Stimulated activated CD4-positive, alpha-beta T cell treated with anti-CD3 and anti-CD28 coated beads, Interleukin-15, amount 100 ng/mL, for 48 hours (primary cell): Measurements from ENCODE around the gene CD79B.

Experiments used
- DNase-seq, 2 donors: peaks; one replicate each; pipeline ENCODE4 v3.0.0-alpha.2; 2020; ENCODE audit warnings: low read depth in 2 of 2

Gene CD79B

DNA sequence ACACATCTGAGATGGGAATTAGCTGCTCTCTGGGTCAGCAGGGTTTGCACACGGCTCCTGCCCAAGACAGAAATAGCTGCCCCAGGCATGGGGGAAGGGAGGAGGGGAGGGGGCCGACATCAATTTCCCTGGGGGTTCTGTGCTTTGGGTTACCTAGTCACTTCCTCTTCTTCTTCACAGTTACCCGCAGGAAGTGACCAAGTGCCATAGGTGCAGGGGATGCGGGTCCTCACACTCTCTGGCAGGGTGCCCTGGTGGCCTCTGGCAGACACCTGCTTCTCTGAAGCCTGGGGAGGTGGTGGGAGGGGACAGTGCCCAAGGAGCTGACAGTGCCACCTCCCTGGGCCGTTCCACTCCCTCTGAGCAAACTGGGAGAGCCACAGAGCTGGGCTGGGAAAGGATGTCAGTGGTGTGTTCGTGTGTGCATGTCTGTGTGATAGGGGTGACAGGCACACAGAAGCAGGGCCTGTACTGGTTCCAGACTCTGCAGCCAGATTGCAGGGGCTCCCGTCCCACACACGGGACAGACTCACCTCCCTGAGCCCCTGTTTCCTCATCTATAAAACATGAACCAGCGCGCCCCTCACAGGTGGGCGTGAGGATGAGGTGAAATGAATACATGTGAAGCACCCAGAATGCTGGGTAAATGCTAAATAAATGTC, 22.4 kb upstream of the CD79B start:
- DNase-seq = peak in 1 of 2 donors; percentile 22

DNA sequence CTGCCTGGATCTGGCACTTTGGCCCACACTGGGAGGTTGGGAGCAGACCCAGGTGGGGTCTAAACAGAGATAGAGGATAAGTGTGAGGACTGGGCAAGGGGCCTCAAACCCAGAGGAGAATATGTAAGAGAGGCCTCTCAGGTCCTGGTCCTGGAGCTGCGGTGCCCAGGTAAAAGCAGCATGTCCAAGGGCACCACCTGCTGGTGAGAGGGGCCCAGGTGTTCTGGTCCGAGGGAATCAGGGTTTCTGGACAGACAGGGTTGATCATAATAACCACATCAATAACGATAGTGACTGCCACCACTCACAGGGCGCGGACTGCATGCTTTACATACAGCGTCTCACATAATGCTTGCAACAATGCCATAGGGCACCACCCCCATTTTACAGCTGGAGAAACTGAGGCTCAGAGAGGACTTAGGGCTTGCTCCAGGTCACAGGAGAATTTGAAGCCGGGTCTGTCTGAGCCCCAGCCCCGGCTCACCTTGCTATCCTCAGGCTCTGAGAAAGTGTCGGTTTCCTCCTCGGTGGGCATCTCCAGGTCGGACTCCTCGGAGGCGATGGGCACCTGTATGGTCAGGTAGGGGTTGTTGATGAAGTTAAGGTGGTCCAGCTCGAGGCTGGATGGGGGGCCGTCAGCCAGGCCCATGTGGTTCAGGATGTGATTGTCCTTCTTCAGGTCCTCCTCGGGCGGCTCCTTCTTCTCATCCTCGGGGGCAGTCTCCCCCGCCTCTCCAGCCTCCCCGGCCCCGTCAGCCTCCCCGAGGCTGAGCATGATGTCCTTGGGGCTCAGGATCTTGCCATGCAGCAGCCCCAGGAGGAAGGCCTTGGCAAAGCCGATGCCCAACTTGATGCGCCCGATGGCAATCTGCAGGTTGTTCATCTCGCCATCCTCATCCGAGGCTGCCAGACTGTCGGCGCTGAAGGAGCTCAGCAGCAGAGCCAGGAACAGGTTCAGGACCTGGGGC, 19.1 kb upstream of the CD79B start:
- DNase-seq = no peak

DNA sequence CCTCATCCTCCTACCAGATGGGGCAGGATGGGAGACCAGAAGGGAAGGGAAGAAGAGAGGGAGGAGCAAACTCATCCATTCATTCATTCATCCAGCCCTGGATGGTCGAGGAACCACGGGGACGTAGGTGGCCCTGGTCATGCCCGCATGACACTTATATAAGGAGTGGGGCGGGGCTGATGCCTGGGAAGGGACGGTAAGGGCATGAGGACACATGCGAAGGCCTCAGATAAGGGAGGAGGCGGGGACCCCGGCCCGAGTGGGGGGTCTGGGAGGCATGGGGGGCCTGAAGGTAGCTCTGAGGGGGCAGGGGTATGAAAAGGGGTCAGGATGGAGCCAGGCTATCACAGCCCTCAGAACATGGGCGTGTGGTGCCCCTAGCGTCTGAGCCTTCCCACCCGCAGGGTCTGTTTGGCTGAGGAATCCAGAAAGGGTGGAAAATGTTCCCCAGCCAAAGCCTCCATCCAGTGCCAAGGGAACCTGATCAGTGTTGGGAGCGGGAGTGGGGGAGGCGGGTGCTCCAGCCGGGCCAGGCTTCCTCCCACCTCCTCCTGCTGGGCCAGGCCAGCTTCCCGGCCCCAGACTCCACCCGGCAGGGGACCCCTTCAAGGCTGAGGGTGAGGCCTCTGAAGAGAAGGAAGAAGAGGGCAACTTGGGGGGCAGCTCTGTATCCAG, 17.6 kb upstream of the CD79B start:
- DNase-seq = no peak

DNA sequence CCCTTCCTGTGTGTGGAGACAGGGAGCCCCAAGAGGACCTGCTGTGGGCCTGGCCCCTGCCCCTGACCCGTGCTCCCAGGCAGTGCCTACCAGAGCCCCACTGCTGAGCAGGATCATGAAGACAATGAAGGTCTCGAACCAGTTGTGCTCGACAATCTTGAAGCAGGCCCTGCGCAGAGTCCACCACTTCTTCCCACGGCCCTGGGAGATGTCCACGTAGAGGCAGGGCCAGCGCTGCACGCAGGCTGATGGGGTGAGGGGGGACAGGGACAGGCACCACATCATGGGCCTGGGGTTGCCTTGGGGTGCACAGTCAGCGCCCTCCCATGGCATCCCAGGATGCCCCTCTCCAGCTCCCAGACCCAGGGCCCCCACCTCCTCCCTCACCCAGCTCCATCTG, 16.4 kb upstream of the CD79B start:
- DNase-seq = no peak

DNA sequence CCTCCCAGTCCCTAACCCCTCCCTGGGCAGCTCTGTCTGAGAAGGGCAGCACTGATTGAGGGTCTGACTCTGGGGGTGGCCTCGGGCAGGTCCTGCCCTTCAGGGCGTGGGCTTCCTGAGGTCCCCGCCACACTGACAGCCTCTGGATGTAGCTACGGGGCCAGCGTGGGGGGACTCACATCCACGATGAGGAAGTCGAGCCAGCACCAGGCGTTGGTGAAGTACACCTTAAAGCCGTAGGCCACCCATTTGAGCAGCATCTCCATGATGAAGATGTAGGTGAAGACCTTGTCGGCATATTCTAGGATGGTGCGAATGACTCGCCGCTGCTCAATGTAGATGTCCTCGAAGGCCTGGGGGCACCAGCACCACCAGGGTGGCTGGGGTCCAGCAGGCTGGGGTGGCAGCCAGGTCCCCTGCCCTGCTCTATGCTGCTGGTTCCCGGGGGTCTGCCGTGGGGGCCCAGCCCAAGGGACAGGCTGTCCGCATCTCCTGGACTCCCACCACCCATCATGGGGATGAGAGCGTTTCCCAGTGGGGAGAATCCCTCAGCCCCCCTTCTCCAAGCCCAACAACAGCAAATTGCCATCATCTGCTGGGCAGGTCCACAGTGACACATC, 15.7 kb upstream of the CD79B start:
- no peak for DNase-seq

- DNase-seq = peak in 1 of 2 donors; percentile 54
Measured at GRCh38 chr17:63946440-63947363, 14.6 kb upstream of the CD79B start.

DNA sequence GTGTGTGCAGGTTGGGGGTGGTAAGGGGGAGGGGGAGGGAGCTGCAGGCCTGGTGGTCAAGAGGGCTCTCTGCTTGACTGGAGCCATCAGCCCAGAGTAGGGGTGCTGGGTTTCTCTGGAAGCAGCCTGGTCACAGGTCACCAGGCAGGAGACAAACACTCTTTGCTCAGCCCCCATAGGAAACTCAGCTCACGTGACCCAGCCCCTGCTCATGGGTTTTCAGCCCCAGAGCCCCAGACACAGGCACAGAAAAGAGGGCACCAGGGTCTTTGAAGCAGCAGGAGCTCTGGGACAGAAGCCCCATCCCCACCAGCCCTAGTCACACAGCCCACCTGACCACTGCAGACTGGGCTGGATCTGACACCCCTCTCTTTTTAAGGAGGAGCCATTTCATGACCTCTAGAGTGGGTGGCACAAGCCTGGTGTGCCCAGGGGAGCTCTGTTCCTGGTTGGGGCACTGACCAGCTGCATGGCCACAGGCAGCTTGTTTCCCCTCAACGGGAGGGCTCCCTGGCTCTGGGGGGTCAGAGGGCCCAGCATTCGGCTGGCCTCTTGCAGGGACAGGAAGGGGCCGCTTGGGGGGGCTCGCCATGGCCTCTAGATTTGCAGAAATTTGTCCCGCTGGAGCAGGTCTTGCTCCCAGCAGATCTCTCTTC, 13.8 kb upstream of the CD79B start:
- DNase-seq = no peak

- no peak for DNase-seq
Measured at GRCh38 chr17:63944736-63945499, 12.8 kb upstream of the CD79B start.

- no peak for DNase-seq
Measured at GRCh38 chr17:63943745-63944144, 11.6 kb upstream of the CD79B start.

GRCh38 chr17:63942309-63942985, 10.3 kb upstream of the CD79B start:
- no peak for DNase-seq

- no peak for DNase-seq
Measured at GRCh38 chr17:63941751-63942150, 9.6 kb upstream of the CD79B start.

DNA sequence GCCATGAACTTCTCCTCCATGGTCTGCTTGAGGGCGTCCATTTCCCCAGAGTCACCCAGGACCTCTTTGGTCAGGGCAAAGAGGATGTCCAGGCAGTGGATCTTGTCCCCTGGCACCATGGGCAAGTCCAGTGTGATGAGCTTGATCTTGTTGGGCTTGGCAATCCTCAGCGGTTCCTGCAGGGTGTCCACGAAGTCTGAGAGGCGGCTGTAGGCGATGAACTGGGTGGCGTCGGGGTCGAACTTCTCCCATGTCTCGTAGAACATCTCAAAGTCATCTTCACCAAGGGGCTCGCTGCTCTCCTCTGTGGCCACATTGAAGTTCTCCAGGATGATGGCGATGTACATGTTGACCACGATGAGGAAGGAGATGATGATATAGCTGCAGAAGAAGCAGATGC, 9.0 kb upstream of the CD79B start:
- no peak for DNase-seq

DNA sequence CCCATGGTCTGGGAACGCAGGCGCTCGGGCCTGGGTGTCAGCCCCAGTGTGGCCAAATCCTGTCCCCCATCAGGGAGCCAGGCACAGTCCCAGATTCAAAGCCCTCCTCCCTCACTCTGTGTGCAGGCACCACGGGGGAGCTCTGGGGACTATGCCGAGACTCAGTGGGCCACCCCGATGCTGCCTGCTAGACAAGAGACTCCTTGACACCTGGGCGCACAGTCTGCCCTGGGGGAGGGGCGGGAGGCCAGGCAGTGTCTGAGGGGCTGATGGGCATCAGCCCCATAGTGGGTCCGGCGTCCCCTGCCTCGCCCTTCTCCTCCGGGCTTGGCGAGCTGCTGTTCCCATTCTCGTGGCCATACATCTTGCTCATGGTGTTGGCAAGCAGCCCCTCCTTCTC, 8.5 kb upstream of the CD79B start:
- no peak for DNase-seq

DNA sequence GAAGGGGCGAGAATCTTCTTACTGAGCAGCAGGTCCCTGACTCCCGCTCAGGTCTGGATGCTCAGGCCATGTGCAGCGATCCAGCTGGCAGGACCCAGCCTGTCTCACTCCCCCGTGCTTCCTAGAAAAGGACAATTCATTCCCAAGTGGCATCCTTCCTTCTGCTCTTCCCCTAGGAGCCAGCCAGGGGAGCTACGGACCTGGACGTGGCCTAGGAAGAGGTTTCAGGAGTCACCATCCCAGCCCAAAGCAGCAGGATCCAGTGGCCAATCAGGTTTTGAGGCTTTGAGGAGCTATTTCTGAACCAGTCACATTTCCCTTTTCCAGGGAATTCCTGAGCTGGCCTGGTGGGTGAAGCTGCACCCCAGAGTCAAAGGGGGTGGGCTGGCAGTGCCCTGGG, 7.8 kb upstream of the CD79B start:
- no peak for DNase-seq

DNA sequence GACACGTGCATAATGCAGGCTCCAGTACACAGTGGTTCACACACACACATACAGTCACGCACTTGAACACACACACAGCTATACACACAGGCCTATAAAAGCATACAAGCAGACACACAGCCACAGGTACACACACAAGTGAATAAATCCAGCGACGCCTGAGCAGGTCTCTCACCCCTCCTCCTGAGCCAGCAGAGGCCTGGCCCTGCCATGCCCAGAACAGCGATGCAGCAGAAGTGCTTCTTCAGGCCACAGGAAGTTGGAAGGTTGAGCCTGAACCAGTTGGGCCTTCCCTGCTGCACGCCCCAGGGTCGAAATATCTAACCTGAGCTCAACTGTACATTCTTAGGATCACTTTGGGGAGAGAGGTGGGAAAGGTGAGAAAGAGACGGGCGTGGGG, 7.3 kb upstream of the CD79B start:
- DNase-seq = no peak

DNA sequence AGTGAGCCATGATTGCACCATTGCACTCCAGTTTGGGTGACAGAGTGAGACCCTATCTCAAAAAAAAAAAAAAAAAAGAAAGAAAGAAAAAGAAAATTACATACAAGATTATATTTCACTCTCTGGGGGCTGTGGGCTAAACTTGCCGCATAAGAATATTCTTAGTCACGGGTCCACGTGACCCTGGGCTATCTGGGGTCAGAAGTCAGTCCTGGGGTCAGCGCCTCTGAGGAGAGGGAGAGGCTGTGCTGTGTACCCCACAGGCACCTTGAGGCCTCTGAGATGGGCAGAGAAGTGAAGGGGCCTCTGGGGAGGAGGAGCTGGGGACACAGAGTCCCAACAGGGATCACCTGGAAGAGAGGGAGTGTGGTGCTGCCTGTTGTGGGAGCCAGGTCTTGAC, 5.8 kb upstream of the CD79B start:
- no peak for DNase-seq

- no peak for DNase-seq
Measured at GRCh38 chr17:63937319-63937718, 5.2 kb upstream of the CD79B start.

- DNase-seq = no peak
Measured at GRCh38 chr17:63934183-63935112, 2.3 kb upstream of the CD79B start.
